Gastrocnemius medialis (tissue), 4 donors: Measurements from ENCODE around the gene LAPTM4A.

Source experiments
- CTCF ChIP-seq, 5 experiments: fragments of 450-650 bp in 3 of 5; fragments of 200-600 bp in 2 of 5; sonication (generic) in 2 of 5; IDR thresholded peaks in 4 of 5; conservative IDR thresholded peaks in 1 of 5; 1 replicate in 4 of 5; 2 replicates in 1 of 5; pipeline ENCODE4 v1.5.1; 2016 to 2019; ENCODE audit warnings: antibody characterized with exemption in 5 of 5, mild to moderate bottlenecking in 3 of 5, moderate library complexity in 3 of 5
- POLR2A ChIP-seq, 2 donors: fragments of 450-650 bp; IDR thresholded peaks; one replicate each; pipeline ENCODE4 v1.6.1; 2017; ENCODE audit warnings: antibody characterized with exemption in 2 of 2, mild to moderate bottlenecking in 2 of 2, moderate library complexity in 2 of 2

GRCh38 chr2:20044778-20045177, 6.7 kb downstream of the LAPTM4A start:
- TF ChIP-seq CTCF (IDR thresholded peaks at IDR 0.05 in 4 of 5, conservative IDR thresholded peaks at IDR 0.05 in 1 of 5) (no peak), POLR2A (IDR thresholded peaks at IDR 0.05) (no peak)
